Posterior cingulate gyrus (tissue), 11 donors: Measurements from ENCODE around the gene MSMB.
"Not testable (repeated sequence)": the region's sequence is repeated elsewhere in the genome, so short reads cannot be mapped to it uniquely, and the experiment has no call there.

ENCODE experiments used
- DNase-seq, 10 donors: peaks; one replicate each; pipeline versions ENCODE4 v3.0.0 to v3.0.0-alpha.2; 2020 to 2021; ENCODE audit warnings: mixed read lengths in 3 of 10
- intact Hi-C: fragments of 100-400 bp; cut with DNase I; formaldehyde crosslinking; loops from one replicate; pipeline ENCODE4 v1.15.1; 2023

MSMB gene

GRCh38 chr10:46070749-46071148 lies 24.7 kb upstream of the MSMB start:
- no peak for DNase-seq
- intact Hi-C loops: no loop called here

- DNase-seq: no peak
Measured at GRCh38 chr10:46069771-46070463, 23.8 kb upstream of the MSMB start.

GRCh38 chr10:46068905-46069304 lies 22.8 kb upstream of the MSMB start:
- DNase-seq: no peak
- intact Hi-C loops: no loop called here

More at GRCh38 chr10:46069771-46070463, 23.8 kb upstream of the MSMB start:
- intact Hi-C loops: no loop called here

- intact Hi-C loops: no loop called here
- DNase-seq: no peak
Measured at GRCh38 chr10:46068117-46068516, 22.0 kb upstream of the MSMB start.

GRCh38 chr10:46064269-46064817 lies 18.3 kb upstream of the MSMB start:
- intact Hi-C loops: no loop called here
- no peak for DNase-seq

GRCh38 chr10:46062723-46063428 lies 16.8 kb upstream of the MSMB start:
- intact Hi-C loops: no loop called here
- DNase-seq: no peak

GRCh38 chr10:46060706-46061105 lies 14.6 kb upstream of the MSMB start:
- no peak for DNase-seq
- intact Hi-C loops: no loop called here

- intact Hi-C loops, DNase-seq: not testable (repeated sequence)
Measured at GRCh38 chr10:46057927-46058326, 11.9 kb upstream of the MSMB start.

- intact Hi-C loops: no loop called here
Measured at GRCh38 chr10:46057038-46057437, 11.0 kb upstream of the MSMB start.

GRCh38 chr10:46055771-46056170 lies 9.7 kb upstream of the MSMB start:
- no peak for DNase-seq
- intact Hi-C loops: no loop called here

More at GRCh38 chr10:46057038-46057437, 11.0 kb upstream of the MSMB start:
- no peak for DNase-seq

GRCh38 chr10:46053534-46054434 lies 7.7 kb upstream of the MSMB start:
- peak in 1 of 10 donors; percentile 27 for DNase-seq
- intact Hi-C loops: no loop called here

GRCh38 chr10:46052791-46053375 lies 6.8 kb upstream of the MSMB start:
- DNase-seq: peak in 1 of 10 donors; percentile 33
- intact Hi-C loops: no loop called here

GRCh38 chr10:46052057-46052790 lies 6.2 kb upstream of the MSMB start:
- intact Hi-C loops: no loop called here
- DNase-seq: no peak

- no peak for DNase-seq
- intact Hi-C loops: no loop called here
Measured at GRCh38 chr10:46050941-46051623, 5.0 kb upstream of the MSMB start.

- intact Hi-C loops, DNase-seq: not testable (repeated sequence)
Measured at GRCh38 chr10:46049497-46049831, 3.4 kb upstream of the MSMB start.

GRCh38 chr10:46048152-46048551 lies 2.1 kb upstream of the MSMB start:
- DNase-seq: no peak
- intact Hi-C loops: no loop called here

- no peak for DNase-seq
- intact Hi-C loops: no loop called here
Measured at GRCh38 chr10:46042527-46042926, 3.5 kb downstream of the MSMB start.

GRCh38 chr10:46040004-46040403 lies 6.1 kb downstream of the MSMB start:
- DNase-seq: no peak
- intact Hi-C loops: no loop called here

- intact Hi-C loops: no loop called here
- DNase-seq: no peak
Measured at GRCh38 chr10:46037107-46037825, 8.8 kb downstream of the MSMB start.
